ENCODE results near the gene ZFPM1.

The ZFPM1 gene

DNA sequence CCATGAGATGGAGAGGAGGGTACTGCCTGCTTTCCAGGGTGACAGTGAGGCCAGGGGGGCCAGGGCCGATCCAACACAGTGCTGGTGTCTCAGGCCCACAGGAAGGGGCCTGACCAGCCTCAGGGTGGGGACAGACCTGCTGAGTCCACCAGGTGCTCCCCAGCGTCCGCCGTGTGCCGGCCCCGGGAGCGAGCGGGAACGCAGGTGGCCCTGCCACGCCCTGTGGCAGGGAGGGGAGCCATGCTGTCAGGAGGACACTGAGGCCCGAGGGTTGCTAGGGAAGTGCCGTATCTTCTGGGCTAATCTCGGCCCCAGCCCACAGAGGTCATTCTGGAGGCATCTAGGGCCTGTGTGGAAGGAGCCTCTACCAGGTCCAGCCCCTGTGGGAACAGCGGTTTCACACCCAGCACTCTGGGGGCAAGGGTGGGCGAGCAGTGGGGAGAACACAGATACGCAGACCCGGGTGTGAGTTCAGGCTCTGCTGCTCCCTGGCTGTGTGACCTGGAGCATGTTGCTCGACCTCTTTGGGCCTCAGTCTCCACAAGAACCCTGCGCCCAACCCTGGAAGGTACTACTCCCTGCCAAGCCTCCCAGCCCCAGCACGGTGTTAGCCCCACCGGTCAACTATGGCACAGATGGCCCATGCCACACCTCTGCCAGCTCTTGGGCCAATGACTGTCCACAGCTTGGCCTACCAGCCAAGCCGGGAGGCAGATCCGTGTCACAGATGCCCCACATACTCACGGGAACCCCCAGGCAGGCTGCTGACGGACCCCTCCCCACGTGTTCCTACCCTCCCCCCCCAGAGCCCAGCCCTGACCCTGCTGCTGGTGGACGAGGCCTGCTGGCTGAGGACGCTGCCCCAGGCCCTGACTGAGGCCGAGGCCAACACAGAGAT lies 73.2 kb downstream of the ZFPM1 start:
- DNase-seq (ENCODE audit: low read depth in 2 of 2) = no peak

DNA sequence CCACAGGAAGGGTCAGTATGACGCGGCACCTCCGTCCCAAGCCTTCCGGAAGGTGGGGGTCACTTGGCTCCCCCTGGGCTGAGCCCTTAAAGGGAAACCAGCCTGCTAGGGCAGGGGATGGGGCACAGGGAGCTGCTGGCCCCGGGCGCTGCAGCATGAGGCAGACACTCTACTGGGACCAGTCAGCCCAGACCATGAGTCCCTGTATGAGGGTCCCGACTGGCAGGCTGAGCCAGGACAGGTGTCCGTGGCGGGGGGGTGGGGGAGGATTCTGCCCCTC lies 73.8 kb downstream of the ZFPM1 start:
- DNase-seq (ENCODE audit: low read depth in 2 of 2) = no peak

- DNase-seq (ENCODE audit: low read depth in 2 of 2) = peak; percentile 26 to 39
Observed at GRCh38 chr16:88527186-88527936, 74.3 kb downstream of the ZFPM1 start.

DNA sequence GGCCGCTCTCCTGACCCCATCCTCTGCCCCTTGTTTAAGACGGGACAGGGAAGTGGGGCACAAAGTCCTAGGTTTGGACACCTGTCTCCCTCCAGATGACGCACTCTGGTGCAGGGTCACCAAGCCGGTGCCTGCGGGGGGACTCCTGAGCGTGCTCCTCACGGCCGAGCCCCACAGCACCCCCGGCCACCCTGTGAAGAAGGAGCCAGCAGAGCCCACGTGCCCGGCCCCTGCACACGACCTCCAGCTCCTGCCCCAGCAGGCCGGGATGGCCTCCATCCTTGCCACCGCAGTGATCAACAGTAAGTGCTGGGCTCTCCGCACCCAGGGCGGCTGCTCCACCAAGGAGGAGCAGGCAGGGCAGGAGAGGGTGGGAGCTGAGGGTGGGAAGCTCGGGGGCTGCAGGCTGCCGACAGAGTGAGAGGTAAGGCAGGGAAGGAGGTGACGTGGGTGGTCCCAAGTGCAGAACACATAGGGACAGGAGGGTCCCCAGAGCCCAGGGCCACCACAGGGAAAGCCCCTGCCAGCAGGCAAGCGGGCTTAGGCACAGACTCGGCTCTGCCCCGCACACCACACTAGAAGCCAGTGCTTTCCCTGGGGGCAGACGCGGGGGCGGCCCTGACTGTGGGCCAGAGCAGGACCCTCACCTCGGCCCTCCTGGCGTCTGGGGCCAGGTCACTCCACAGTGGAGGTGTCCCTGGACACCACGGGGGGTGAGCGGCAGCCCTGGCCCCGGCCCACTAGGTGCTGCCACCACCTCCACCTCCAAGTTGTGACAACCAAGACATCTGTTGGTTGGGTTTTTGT lies 75.1 kb downstream of the ZFPM1 start:
- DNase-seq (ENCODE audit: low read depth in 2 of 2) = no peak

GRCh38 chr16:88528902-88529318 lies 75.8 kb downstream of the ZFPM1 start:
- no peak for DNase-seq (ENCODE audit: low read depth in 2 of 2)

DNA sequence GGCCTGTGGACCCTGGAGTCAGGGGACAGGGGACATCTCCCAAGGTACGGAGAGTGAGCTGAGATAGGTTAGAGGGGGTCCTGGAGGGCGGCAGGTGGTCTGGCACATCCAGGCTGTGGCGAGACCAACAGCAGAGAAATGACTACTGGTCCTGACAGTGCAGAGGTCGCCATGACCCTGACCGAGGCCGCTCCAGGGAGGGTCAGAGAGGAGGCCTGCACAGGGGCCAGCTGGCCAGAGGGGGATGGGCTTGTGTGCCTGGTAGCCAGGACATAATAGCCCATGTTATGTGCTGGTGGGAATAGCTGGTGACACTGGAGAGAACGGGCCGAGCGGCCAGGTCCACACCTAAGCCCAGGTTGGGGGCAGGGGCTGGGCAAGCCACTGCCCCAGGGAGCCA lies 76.5 kb downstream of the ZFPM1 start:
- DNase-seq (ENCODE audit: low read depth in 2 of 2) = no peak

- no peak for DNase-seq (ENCODE audit: low read depth in 2 of 2)
Observed at GRCh38 chr16:88530051-88530857, 77.2 kb downstream of the ZFPM1 start.

DNA sequence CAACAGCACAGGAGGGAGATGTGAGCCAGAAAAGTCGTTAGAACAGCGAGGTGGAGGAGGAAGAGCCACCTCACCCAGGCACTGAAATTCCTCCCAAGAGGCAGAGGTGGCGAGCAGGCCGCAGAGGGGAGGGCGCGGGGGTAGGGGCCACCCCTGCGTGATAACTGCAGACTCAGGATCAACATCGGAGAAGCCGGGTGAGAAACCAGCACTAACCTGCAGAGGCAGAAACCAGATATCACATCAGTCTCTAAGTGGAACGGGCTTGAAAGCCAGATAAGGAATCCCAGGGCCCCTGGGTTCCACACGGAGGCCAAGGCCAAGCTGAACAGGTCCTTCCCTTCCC lies 77.8 kb downstream of the ZFPM1 start:
- no peak for DNase-seq (ENCODE audit: low read depth in 2 of 2)

DNA sequence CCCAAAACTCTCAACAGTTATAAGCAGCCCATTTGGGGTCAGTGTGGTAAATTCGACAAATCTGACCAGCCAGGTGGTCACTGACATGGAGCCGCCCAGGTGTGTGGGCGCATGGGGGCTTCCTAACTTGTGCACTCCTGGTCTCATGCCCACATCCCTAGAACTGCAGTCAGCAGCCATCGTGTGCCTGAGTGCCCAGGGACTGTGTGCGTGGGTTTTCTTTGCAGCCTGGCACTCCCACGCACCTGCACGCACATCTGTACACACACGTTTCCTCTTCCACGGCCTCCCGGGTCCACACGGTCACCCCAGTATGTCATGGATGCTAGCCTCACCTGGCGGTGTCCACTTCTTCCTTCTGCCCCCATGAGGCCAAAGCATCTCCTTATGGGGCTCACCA lies 78.3 kb downstream of the ZFPM1 start:
- no peak for DNase-seq (ENCODE audit: low read depth in 2 of 2)

GRCh38 chr16:88531931-88532433 lies 78.9 kb downstream of the ZFPM1 start:
- no peak for DNase-seq (ENCODE audit: low read depth in 2 of 2)

DNA sequence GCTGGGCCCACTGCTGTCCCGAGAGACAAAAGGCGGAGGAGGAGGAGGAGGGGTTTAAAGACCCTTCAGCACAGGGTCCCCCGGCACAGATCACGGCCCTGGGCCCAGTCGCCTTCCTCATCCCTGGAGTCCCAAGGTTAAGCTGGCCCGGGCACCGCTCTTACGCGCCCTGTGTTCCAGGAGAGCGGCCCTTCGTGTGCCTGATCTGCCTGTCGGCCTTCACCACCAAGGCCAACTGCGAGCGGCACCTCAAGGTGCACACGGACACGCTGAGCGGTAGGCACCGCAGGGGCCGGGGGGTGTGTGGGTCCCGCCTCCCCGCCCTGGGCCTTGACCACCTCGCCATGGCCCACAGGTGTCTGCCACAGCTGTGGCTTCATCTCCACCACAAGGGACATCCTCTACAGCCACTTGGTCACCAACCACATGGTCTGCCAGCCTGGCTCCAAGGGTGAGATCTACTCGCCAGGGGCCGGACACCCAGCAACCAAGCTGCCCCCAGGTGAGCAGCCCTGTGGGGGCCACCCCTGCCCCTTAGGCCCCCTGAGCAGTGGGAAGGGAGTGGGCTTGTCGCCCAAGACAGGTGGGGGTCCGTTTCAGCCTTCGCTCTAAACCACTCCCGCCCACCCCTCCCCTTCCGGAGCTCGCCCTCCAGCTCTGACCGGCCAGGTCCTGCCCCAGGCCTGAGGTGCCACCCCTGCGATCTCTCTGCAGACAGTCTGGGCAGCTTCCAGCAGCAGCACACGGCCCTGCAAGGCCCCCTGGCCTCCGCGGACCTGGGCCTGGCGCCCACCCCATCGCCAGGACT lies 79.6 kb downstream of the ZFPM1 start:
- DNase-seq (ENCODE audit: low read depth in 2 of 2) = no peak

- no peak for DNase-seq (ENCODE audit: low read depth in 2 of 2)
Observed at GRCh38 chr16:88533381-88533917, 80.4 kb downstream of the ZFPM1 start.

DNA sequence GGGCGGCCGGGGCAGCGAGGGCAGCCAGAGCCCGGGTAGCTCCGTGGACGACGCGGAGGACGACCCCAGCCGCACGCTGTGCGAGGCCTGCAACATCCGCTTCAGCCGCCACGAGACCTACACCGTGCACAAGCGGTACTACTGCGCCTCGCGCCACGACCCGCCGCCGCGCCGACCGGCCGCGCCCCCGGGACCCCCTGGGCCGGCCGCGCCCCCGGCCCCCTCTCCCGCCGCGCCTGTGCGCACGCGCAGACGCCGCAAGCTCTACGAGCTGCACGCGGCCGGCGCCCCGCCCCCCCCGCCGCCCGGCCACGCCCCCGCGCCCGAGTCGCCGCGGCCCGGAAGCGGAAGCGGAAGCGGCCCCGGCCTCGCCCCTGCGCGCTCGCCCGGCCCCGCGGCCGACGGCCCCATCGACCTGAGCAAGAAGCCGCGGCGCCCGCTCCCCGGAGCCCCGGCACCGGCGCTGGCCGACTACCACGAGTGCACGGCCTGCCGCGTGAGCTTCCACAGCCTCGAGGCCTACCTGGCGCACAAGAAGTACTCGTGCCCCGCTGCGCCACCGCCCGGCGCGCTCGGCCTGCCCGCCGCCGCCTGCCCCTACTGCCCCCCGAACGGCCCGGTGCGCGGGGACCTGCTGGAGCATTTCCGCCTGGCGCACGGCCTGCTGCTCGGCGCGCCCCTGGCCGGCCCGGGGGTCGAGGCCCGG lies 81.0 kb downstream of the ZFPM1 start:
- DNase-seq (ENCODE audit: low read depth in 2 of 2) = peak; percentile 42 to 57

DNA sequence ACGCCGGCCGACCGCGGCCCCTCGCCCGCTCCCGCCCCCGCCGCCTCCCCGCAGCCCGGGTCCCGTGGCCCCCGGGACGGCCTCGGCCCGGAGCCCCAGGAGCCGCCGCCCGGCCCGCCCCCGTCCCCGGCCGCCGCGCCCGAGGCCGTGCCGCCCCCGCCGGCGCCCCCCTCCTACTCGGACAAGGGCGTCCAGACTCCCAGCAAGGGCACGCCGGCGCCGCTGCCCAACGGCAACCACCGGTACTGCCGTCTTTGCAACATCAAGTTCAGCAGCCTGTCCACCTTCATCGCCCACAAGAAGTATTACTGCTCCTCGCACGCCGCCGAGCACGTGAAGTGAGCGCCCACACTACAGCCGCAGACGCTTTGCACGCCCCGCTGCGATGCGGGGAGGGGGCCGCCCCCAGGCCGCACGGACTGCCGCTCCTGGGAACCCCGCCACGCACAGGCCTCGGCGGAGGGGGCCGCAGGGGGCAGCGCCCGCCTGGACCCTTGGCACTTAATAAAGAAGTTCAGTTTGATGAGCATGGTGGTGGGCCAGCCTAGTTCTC lies 81.6 kb downstream of the ZFPM1 start:
- DNase-seq (ENCODE audit: low read depth in 2 of 2) = no peak

DNA sequence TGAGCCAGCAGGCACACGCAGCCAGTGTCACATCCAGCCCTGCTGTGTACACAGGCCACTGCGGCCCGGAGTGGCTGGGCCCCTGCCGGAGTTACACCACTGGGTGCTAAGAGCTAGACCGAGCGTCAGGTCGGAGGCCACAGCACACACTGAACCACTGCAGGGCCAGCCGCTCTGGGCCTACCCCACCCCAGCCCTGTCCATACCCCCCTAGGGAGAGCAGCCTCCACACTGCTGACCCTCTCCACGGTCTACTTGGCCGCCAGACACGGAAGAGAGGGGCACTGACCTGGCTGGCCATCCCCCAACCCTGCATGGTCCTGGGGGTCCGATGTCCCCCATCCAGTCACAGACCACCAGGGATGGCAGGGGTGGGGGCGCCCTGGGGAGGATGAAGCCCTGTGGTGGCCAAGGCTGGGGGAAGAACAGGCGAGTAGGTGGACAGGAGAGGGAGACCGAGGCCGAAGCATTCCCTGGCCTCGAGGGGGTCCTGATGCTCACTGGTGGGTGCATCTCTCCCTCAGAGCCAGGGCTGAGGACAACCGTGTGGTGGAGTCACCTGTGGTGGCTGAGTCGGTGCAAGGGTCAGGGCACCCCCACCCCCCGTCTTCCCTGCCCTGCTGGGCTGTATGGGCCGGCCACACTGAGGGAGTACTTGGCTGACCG lies 82.2 kb downstream of the ZFPM1 start:
- no peak for DNase-seq (ENCODE audit: low read depth in 2 of 2)

- no peak for DNase-seq (ENCODE audit: low read depth in 2 of 2)
Observed at GRCh38 chr16:88535857-88536222, 82.8 kb downstream of the ZFPM1 start.

GRCh38 chr16:88536510-88536909 lies 83.4 kb downstream of the ZFPM1 start:
- DNase-seq (ENCODE audit: low read depth in 2 of 2) = no peak

DNA sequence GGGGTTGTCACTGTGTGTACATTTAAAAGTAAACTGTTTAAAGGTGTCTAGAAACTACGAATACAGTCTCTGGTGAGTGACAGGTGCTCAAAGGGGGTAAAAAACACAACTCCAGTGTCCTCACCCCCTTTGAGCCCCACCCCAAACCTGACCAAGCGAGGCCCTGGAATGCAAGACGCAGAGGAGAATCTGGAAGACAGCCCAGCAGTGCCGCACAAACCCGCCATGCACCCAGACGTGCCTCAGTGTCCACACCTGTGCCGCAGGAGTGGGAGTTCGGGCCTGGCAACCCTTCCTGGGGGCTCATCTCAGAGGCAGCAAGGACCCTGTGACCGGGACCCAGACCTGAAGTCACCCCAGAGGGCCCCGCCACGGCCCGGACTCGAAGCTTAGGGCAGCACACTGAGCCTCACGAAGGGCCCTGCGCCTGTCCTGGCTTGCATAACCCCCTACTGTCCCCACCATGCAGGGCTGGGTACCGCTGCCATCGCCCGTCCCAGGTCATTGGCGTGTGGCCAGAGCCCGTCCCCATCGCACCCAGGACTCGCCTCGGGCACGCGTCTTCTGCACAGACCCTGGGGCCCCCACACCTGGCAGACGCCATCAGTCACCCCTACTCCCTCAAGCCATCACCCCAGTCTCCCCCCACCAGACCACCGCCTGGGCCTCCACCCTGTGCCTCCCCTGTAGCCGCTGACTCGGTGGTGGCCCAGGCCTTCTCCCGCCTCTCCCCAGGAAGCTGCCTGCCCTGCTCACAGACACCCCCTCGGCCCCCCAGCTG lies 84.1 kb downstream of the ZFPM1 start:
- no peak for DNase-seq (ENCODE audit: low read depth in 2 of 2)

Measured in activated CD8-positive, alpha-beta memory T cell treated with anti-CD3 and anti-CD28 coated beads for 4 hours (primary cell).